HepG2 (cell line): ENCODE results near the gene MT1G. TPM values are rescaled to one million over a fixed set of nuclear protein-coding genes. Genes with fewer than 3 reads are reported as not detected.

Experiments
- ATAC-seq: fragments of 200-7000 bp; cut with Tn5 transposase; 3 replicates; pipeline ENCODE4 v1.9.1; 2020; ENCODE audit warnings: mild to moderate bottlenecking, moderate library complexity
- BruUV-seq: library from RNA; stranded (reverse); fragments of 400-500 nt; replicated peaks from 2 replicates; lab custom pipeline; 2021; lab: Mats Ljungman, UMichigan
- CTCF ChIA-PET: fragments of 300-600 bp; formaldehyde crosslinking; extraction: SDS; loops from one replicate; lab custom pipeline; 2021; ENCODE audit warnings: low total read pairs, inconsistent platforms, low intra/inter-chr PET ratio; lab: Yijun Ruan, JAX
- POLR2A ChIA-PET: fragments of 350-600 bp; sonication (Branson Sonifier 250); formaldehyde crosslinking; loops from one replicate; lab custom pipeline; 2020; ENCODE audit warnings: antibody characterized with exemption, inconsistent platforms; lab: Yijun Ruan, JAX
- DNase-seq: peaks from one replicate; pipeline ENCODE4 v3.0.0-alpha.2; 2015; ENCODE audit warnings: low spot score
- FAIRE-seq: peaks from 3 replicates; lab custom pipeline; 2011; peaks lifted over from hg19 to GRCh38; lab: Jason Lieb, UNC
- H2AFZ ChIP-seq: one replicate; pipeline ENCODE4 v1.6.1; 2011; ENCODE audit warnings: low read length, inconsistent platforms
- H3K27ac ChIP-seq: fragments of 300-600 bp; 3 replicates; pipeline ENCODE4 v1.8.0; 2011; ENCODE audit warnings: mixed run types, mild to moderate bottlenecking, mixed read lengths, low read length, inconsistent platforms; ENCODE audit not compliant: insufficient read depth; ENCODE audit errors: extremely low read length
- H3K27me3 ChIP-seq, 2 experiments: fragments of 200-600 bp in 1 of 2; 2 replicates in 1 of 2; 3 replicates in 1 of 2; pipeline versions ENCODE4 v1.6.0 to v1.8.0; 2011; ENCODE audit warnings: low read length in 2 of 2, mild to moderate bottlenecking in 2 of 2, moderate library complexity in 2 of 2, inconsistent platforms in 1 of 2; ENCODE audit not compliant: insufficient read depth in 2 of 2, control insufficient read depth in 1 of 2
- H3K36me3 ChIP-seq, 2 experiments: fragments of 200-600 bp in 1 of 2; replicated peaks in 1 of 2; 2 replicates in 1 of 2; 3 replicates in 1 of 2; pipeline versions ENCODE4 v1.5.1 to v1.8.0; 2011; ENCODE audit warnings: low read length in 2 of 2, inconsistent platforms in 1 of 2; ENCODE audit not compliant: insufficient read depth in 2 of 2, control insufficient read depth in 1 of 2
- H3K4me1 ChIP-seq: 2 replicates; pipeline ENCODE4 v1.5.1; 2012; ENCODE audit warnings: low read length, inconsistent platforms; ENCODE audit not compliant: insufficient read depth
- H3K4me2 ChIP-seq: 2 replicates; pipeline ENCODE4 v1.6.0; 2011; ENCODE audit warnings: low read depth, low read length, inconsistent platforms
- H3K4me3 ChIP-seq, 3 experiments: fragments of 200-600 bp in 1 of 3; sonication (generic), shearing (Covaris generic) in 1 of 3; replicated peaks in 1 of 3; 2 replicates each; pipeline ENCODE4 v1.5.1; 2011 to 2016; ENCODE audit warnings: low read length in 3 of 3, inconsistent platforms in 2 of 3, low read depth in 2 of 3, mild to moderate bottlenecking in 2 of 3, control low read depth in 1 of 3, mixed read lengths in 1 of 3; ENCODE audit not compliant: insufficient read depth in 1 of 3
- H3K79me2 ChIP-seq: one replicate; pipeline ENCODE4 v1.6.1; 2011; ENCODE audit warnings: low read length, inconsistent platforms; ENCODE audit not compliant: insufficient read depth
- H3K9ac ChIP-seq: 2 replicates; pipeline ENCODE4 v1.6.0; 2011; ENCODE audit warnings: mild to moderate bottlenecking, low read depth, low read length, inconsistent platforms; ENCODE audit not compliant: insufficient read depth
- H3K9me3 ChIP-seq: 2 replicates; pipeline ENCODE4 v1.5.1; 2012; ENCODE audit warnings: mild to moderate bottlenecking, low read length
- H4K20me1 ChIP-seq: 2 replicates; pipeline ENCODE4 v1.6.0; 2011; ENCODE audit warnings: inconsistent platforms, mild to moderate bottlenecking, low read length, moderate library complexity; ENCODE audit not compliant: insufficient read depth
- ATF5 ChIP-seq: sonication (generic); formaldehyde crosslinking; IDR thresholded peaks from 2 replicates; pipeline ENCODE4 v1.4.0; 2020; ENCODE audit warnings: mild to moderate bottlenecking, low read depth, missing genetic modification reagents
- BORCS8-MEF2B ChIP-seq: sonication (generic); formaldehyde crosslinking; IDR thresholded peaks from 2 replicates; pipeline ENCODE4 v1.8.0; 2022; ENCODE audit warnings: mild to moderate bottlenecking, missing genetic modification reagents
- KAT7 ChIP-seq: IDR thresholded peaks from 2 replicates; pipeline ENCODE4 v1.6.1; 2018; ENCODE audit warnings: borderline replicate concordance, missing compliant biosample characterization
- KDM2A ChIP-seq: sonication (generic); formaldehyde crosslinking; IDR thresholded peaks from 2 replicates; pipeline ENCODE4 v1.4.0; 2020; ENCODE audit warnings: low read depth, missing genetic modification reagents, borderline replicate concordance
- LCORL ChIP-seq, 2 experiments: fragments of 450-650 bp in 1 of 2; sonication (generic) in 1 of 2; formaldehyde crosslinking in 1 of 2; IDR thresholded peaks; 2 replicates each; pipeline versions ENCODE4 v1.5.0 to v1.6.1; 2017 to 2020; ENCODE audit warnings: antibody characterized with exemption in 1 of 2, missing genetic modification reagents in 1 of 2
- NFATC3 ChIP-seq: sonication (generic); formaldehyde crosslinking; IDR thresholded peaks from 2 replicates; pipeline ENCODE4 v1.5.1; 2020; ENCODE audit warnings: mild to moderate bottlenecking, missing genetic modification reagents
- TEF ChIP-seq: sonication (generic); formaldehyde crosslinking; IDR thresholded peaks from 2 replicates; pipeline ENCODE4 v1.5.0; 2020; ENCODE audit warnings: missing genetic modification reagents
- U2AF1 ChIP-seq: fragments of 200-400 bp; formaldehyde crosslinking; optimal IDR thresholded peaks from 2 replicates; pipeline ENCODE3; 2017; ENCODE audit warnings: mild to moderate bottlenecking, low read depth, low read length
- ZBTB8A ChIP-seq: sonication (generic); formaldehyde crosslinking; IDR thresholded peaks from 2 replicates; pipeline ENCODE4 v1.4.0; 2020; ENCODE audit warnings: mild to moderate bottlenecking, low read depth, missing genetic modification reagents, borderline replicate concordance
- ZFP37 ChIP-seq: sonication (generic); formaldehyde crosslinking; IDR thresholded peaks from 2 replicates; pipeline ENCODE4 v1.4.0; 2020; ENCODE audit warnings: missing genetic modification reagents, borderline replicate concordance
- ZNF251 ChIP-seq: sonication (generic); formaldehyde crosslinking; IDR thresholded peaks from 2 replicates; pipeline ENCODE4 v1.9.0; 2021; ENCODE audit warnings: mild to moderate bottlenecking, missing genetic modification reagents
- ZNF337 ChIP-seq: sonication (generic); formaldehyde crosslinking; IDR thresholded peaks from 2 replicates; pipeline ENCODE4 v1.5.1; 2020; ENCODE audit warnings: missing genetic modification reagents, low read depth, mild to moderate bottlenecking, borderline replicate concordance
- ZNF629 ChIP-seq: sonication (generic); formaldehyde crosslinking; conservative IDR thresholded peaks from 2 replicates; pipeline ENCODE4 v1.5.0; 2020; ENCODE audit warnings: missing genetic modification reagents
- ZNF687 ChIP-seq: sonication (generic); formaldehyde crosslinking; IDR thresholded peaks from 2 replicates; pipeline ENCODE4 v1.5.1; 2020; ENCODE audit warnings: mild to moderate bottlenecking, missing genetic modification reagents, moderate library complexity
- ZNF766 ChIP-seq: sonication (generic); formaldehyde crosslinking; IDR thresholded peaks from 2 replicates; pipeline ENCODE4 v1.5.0; 2020; ENCODE audit warnings: missing genetic modification reagents, borderline replicate concordance
- ZSCAN5A ChIP-seq: sonication (generic); formaldehyde crosslinking; IDR thresholded peaks from 2 replicates; pipeline ENCODE4 v1.8.0; 2022; ENCODE audit warnings: mild to moderate bottlenecking, missing genetic modification reagents, borderline replicate concordance
- WGBS: methylation state at CpG from one replicate; pipeline ENCODE4 v1.1.6; 2017; ENCODE audit warnings: low lambda C conversion rate; 5-methylcytosine and 5-hydroxymethylcytosine counted together
- in situ Hi-C: cut with HindIII; loops from 2 replicates; pipeline ENCODE4 v1.10.0; 2017; ENCODE audit warnings: low pct_unique_long_range_greater_than_20kb; ENCODE audit not compliant: extremely low pct_ligation_motif_present
- intact Hi-C: fragments of 100-400 bp; cut with micrococcal nuclease; formaldehyde crosslinking; loops from one replicate; pipeline ENCODE4 v1.10.0; 2022; ENCODE audit not compliant: unreplicated experiment
- polyA plus RNA-seq, 8 experiments: library from polyadenylated mRNA; depleted of rRNA in 3 of 8; stranded (reverse) in 7 of 8; unstranded in 1 of 8; fragments of >200 nt; fragmentation: Illumina TruSeq in 4 of 8; extraction: Trizol in 4 of 8; gene quantifications; 2 replicates each; pipeline versions ENCODE4 v1.2.1 to v1.2.3, GENCODE V29; 2011 to 2016; ENCODE audit warnings: low read depth in 4 of 8, missing spikeins in 1 of 8, mixed read lengths in 1 of 8; ENCODE audit not compliant: insufficient read depth in 1 of 8
- total RNA-seq, 5 experiments: library from RNA; depleted of rRNA; stranded (reverse); fragments of >200 nt; fragmentation: Illumina TruSeq; extraction: Trizol; gene quantifications; 2 replicates each; pipeline ENCODE4 v1.2.3, GENCODE V29; 2016; ENCODE audit warnings: low read depth in 1 of 5

The MT1G gene
- total and polyA plus RNA-seq, 2 of the 13 experiments (the other 11 are each of a cell fraction or from before 2014, with no cell fraction given), result 3.6 to 377 TPM

GRCh38 chr16:56713794-56714193 is 45.9 kb upstream of the MT1G start:
- Histone ChIP-seq H3K79me2 (no peaks in the 10 kb centered on the region), H3K4me3 (no peak overlapping the region), H3K4me1 (peaks cover 14% of the 10 kb centered on the region), H3K4me2 (no peak overlapping the region), H3K27ac (no peak overlapping the region), H3K9me3 (no peaks in the 10 kb centered on the region), H2AFZ (no peak overlapping the region), H3K9ac (no peak overlapping the region), H3K36me3 (no peaks in the 10 kb centered on the region), H3K27me3 (peaks cover 2 to 9% of the 10 kb centered on the region in 2 experiments; a peak in 1 of 5 replicates), H4K20me1 (no peaks in the 10 kb centered on the region)
- in situ Hi-C loops, result no loop called here
- ChIA-PET CTCF (no interaction called here), POLR2A (no interaction called here)
- no peak for FAIRE-seq
- DNase-seq, result no peak
- intact Hi-C loops, result no loop called here
- TF ChIP-seq ZSCAN5A (CRISPR knock-in tag) (no peak), ZBTB8A (CRISPR knock-in tag) (no peak), ZNF251 (CRISPR knock-in tag) (no peak), NFATC3 (CRISPR knock-in tag) (no peak), KDM2A (CRISPR knock-in tag) (no peak), ZNF766 (CRISPR knock-in tag) (no peak), U2AF1 (no peak), LCORL (IDR thresholded peaks at IDR 0.05) (no peak), LCORL (CRISPR knock-in tag; IDR thresholded peaks at IDR 0.05) (no peak), TEF (CRISPR knock-in tag) (no peak), ZNF629 (no peak), ZNF687 (no peak), BORCS8-MEF2B (CRISPR knock-in tag) (no peak), KAT7 (CRISPR knock-in tag) (no peak), ZNF337 (CRISPR knock-in tag) (no peak), ATF5 (CRISPR knock-in tag) (no peak), ZFP37 (CRISPR knock-in tag) (no peak)
- WGBS, result 45% methylated on average over 2 of the region's 2 CpGs
- ATAC-seq, result no peak
- no TSS peak for BruUV-seq
